WTC11 (cell line): ENCODE results near the gene NSFL1C. TPM values are rescaled to one million over a fixed set of nuclear protein-coding genes. Genes with fewer than 3 reads are reported as not detected.

ENCODE experiments used
- ATAC-seq: fragments of 200-7000 bp; cut with Tn5 transposase; 2 replicates; pipeline ENCODE4 v1.10.0; 2021; ENCODE audit warnings: mild to moderate bottlenecking, moderate library complexity
- CTCF ChIA-PET: fragments of 300-600 bp; sonication (Branson Sonifier 250); formaldehyde crosslinking; loops from one replicate; lab custom pipeline; 2021; ENCODE audit warnings: antibody characterized with exemption; lab: Charles Lee
- POLR2A ChIA-PET: fragments of 350-600 bp; sonication (Branson Sonifier 250); formaldehyde crosslinking; loops from one replicate; lab custom pipeline; 2021; ENCODE audit warnings: antibody characterized with exemption; lab: Charles Lee
- DNase-seq: peaks from one replicate; pipeline ENCODE4 v3.0.0; 2021; ENCODE audit warnings: low spot score
- H3K27ac Mint-ChIP-seq: 2 replicates; pipeline ENCODE4 v1.8.0; 2021; ENCODE audit warnings: mixed read lengths
- H3K27me3 Mint-ChIP-seq: 2 replicates; pipeline ENCODE4 v1.8.0; 2021; ENCODE audit warnings: low read depth, mild to moderate bottlenecking, moderate library complexity, mixed read lengths
- H3K36me3 Mint-ChIP-seq: 2 replicates; pipeline ENCODE4 v1.8.0; 2021; ENCODE audit warnings: mixed read lengths
- H3K4me1 Mint-ChIP-seq: 2 replicates; pipeline ENCODE4 v1.8.0; 2022; ENCODE audit warnings: mixed read lengths
- H3K4me3 Mint-ChIP-seq: 2 replicates; pipeline ENCODE4 v1.8.0; 2021; ENCODE audit warnings: mild to moderate bottlenecking, moderate library complexity, mixed read lengths
- H3K9me3 Mint-ChIP-seq: 2 replicates; pipeline ENCODE4 v1.8.0; 2021; ENCODE audit warnings: mixed read lengths
- CDX4 ChIP-seq: fragments of 250-450 bp; sonication (Bioruptor Pico); IDR thresholded peaks from 2 replicates; pipeline ENCODE4 v1.9.0; 2021; ENCODE audit warnings: moderate library complexity, mild to moderate bottlenecking, inconsistent platforms, borderline replicate concordance
- CREB1 ChIP-seq: sonication (generic); formaldehyde crosslinking; IDR thresholded peaks from 2 replicates; pipeline ENCODE4 v1.8.0; 2023; ENCODE audit warnings: mild to moderate bottlenecking, missing genetic modification reagents
- CREM ChIP-seq: sonication (generic); formaldehyde crosslinking; IDR thresholded peaks from 2 replicates; pipeline ENCODE4 v1.8.1; 2022; ENCODE audit warnings: mild to moderate bottlenecking, missing genetic modification reagents, moderate library complexity
- ESRRA ChIP-seq: sonication (generic); formaldehyde crosslinking; IDR thresholded peaks from 2 replicates; pipeline ENCODE4 v1.8.1; 2022; ENCODE audit warnings: mild to moderate bottlenecking, missing genetic modification reagents, borderline replicate concordance
- FOXK1 ChIP-seq: sonication (generic); formaldehyde crosslinking; IDR thresholded peaks from 2 replicates; pipeline ENCODE4 v1.8.0; 2022; ENCODE audit warnings: mild to moderate bottlenecking, moderate library complexity, missing genetic modification reagents
- GRHL2 ChIP-seq: fragments of 250-450 bp; sonication (Bioruptor Pico); IDR thresholded peaks from 2 replicates; pipeline ENCODE4 v1.8.0; 2022; ENCODE audit warnings: mild to moderate bottlenecking, moderate library complexity; ENCODE audit not compliant: insufficient replicate concordance, severe bottlenecking
- GTF2I ChIP-seq: fragments of 250-450 bp; sonication (Bioruptor Pico); conservative IDR thresholded peaks from 2 replicates; pipeline ENCODE4 v1.4.0; 2021; ENCODE audit warnings: mild to moderate bottlenecking
- IRF1 ChIP-seq: sonication (generic); formaldehyde crosslinking; IDR thresholded peaks from 2 replicates; pipeline ENCODE4 v1.8.0; 2023; ENCODE audit warnings: missing genetic modification reagents
- JAZF1 ChIP-seq: fragments of 250-450 bp; sonication (Bioruptor Pico); IDR thresholded peaks from 2 replicates; pipeline ENCODE4 v1.9.0; 2021; ENCODE audit warnings: moderate library complexity, mild to moderate bottlenecking, inconsistent platforms
- NFATC4 ChIP-seq: fragments of 250-450 bp; sonication (Bioruptor Pico); IDR thresholded peaks from 2 replicates; pipeline ENCODE4 v1.9.0; 2021; ENCODE audit warnings: mild to moderate bottlenecking
- NFYB ChIP-seq: sonication (generic); formaldehyde crosslinking; conservative IDR thresholded peaks from 2 replicates; pipeline ENCODE4 v1.8.0; 2022; ENCODE audit warnings: low read depth, missing genetic modification reagents
- NR2C2 ChIP-seq: sonication (generic); formaldehyde crosslinking; IDR thresholded peaks from 2 replicates; pipeline ENCODE4 v1.8.0; 2022; ENCODE audit warnings: mild to moderate bottlenecking, missing genetic modification reagents
- RELA ChIP-seq: sonication (generic); formaldehyde crosslinking; IDR thresholded peaks from 2 replicates; pipeline ENCODE4 v1.8.1; 2022; ENCODE audit warnings: missing genetic modification reagents, mild to moderate bottlenecking, borderline replicate concordance
- SP1 ChIP-seq: sonication (generic); formaldehyde crosslinking; conservative IDR thresholded peaks from 2 replicates; pipeline ENCODE4 v1.8.1; 2022; ENCODE audit warnings: missing genetic modification reagents
- TEAD4 ChIP-seq: sonication (generic); formaldehyde crosslinking; IDR thresholded peaks from 2 replicates; pipeline ENCODE4 v1.8.0; 2022; ENCODE audit warnings: mild to moderate bottlenecking, missing genetic modification reagents
- USF2 ChIP-seq: sonication (generic); formaldehyde crosslinking; IDR thresholded peaks from 2 replicates; pipeline ENCODE4 v1.8.1; 2023; ENCODE audit warnings: mild to moderate bottlenecking, missing genetic modification reagents, moderate library complexity
- ZNF232 ChIP-seq: sonication (generic); formaldehyde crosslinking; IDR thresholded peaks from 2 replicates; pipeline ENCODE4 v1.8.0; 2022; ENCODE audit warnings: mild to moderate bottlenecking, missing genetic modification reagents
- ZNF317 ChIP-seq: sonication (generic); formaldehyde crosslinking; IDR thresholded peaks from 2 replicates; pipeline ENCODE4 v1.8.1; 2023; ENCODE audit warnings: low read depth, mild to moderate bottlenecking, moderate library complexity, missing genetic modification reagents, borderline replicate concordance
- ZNF396 ChIP-seq: fragments of 250-450 bp; sonication (Bioruptor Pico); IDR thresholded peaks from 2 replicates; pipeline ENCODE4 v1.8.0; 2021; ENCODE audit warnings: mild to moderate bottlenecking, moderate library complexity, borderline replicate concordance
- ZNF425 ChIP-seq: fragments of 250-450 bp; sonication (Bioruptor Pico); conservative IDR thresholded peaks from 2 replicates; pipeline ENCODE4 v1.9.0; 2021; ENCODE audit warnings: mild to moderate bottlenecking
- ZNF671 ChIP-seq: fragments of 250-450 bp; sonication (Bioruptor Pico); IDR thresholded peaks from 2 replicates; pipeline ENCODE4 v1.8.0; 2021; ENCODE audit warnings: mild to moderate bottlenecking
- total RNA-seq: library from RNA; stranded (reverse); gene quantifications from 3 replicates; pipeline ENCODE4 v1.2.3, GENCODE V29; 2021
- TF ChIP-seq, protein P1 (sequence below): sonication (generic); formaldehyde crosslinking; IDR thresholded peaks from 2 replicates; pipeline ENCODE4 v1.8.1; 2023; ENCODE audit warnings: mild to moderate bottlenecking, missing genetic modification reagents
- TF ChIP-seq, protein P2 (sequence below): sonication (generic); formaldehyde crosslinking; IDR thresholded peaks from 2 replicates; pipeline ENCODE4 v1.8.0; 2022; ENCODE audit warnings: mild to moderate bottlenecking, missing genetic modification reagents

NSFL1C gene
- total RNA-seq, 1 experiment from 2014 or later = 85.5 TPM

DNA sequence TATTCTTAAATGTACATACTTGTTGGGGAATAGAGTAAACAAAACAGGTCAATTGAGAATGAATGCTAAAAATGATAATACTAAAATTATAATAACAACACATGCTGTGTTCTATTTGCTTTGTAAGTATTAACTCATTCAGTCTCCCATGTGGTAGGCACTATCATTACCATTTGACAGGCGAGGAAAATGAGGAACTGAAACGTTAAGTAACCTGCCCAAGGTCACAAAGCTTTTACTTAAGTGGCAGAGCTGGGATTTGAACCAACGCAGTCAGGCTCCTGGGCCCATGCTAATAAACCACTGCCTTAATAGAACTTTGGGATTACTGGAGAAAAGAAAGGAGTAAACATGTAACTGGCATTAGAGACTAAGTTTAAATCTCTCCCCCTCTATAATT is 3.8 kb downstream of the NSFL1C start:
- ATAC-seq (no peak), DNase-seq (no peak)
- Mint-ChIP-seq H3K9me3 (no peaks in the 10 kb centered on the region), H3K27me3 (no peaks in the 10 kb centered on the region; the same call in 1 of the 2 replicates), H3K4me3 (no peak overlapping the region), H3K4me1 (peaks cover 17% of the 10 kb centered on the region), H3K27ac (no peak overlapping the region), H3K36me3 (peaks cover 31% of the 10 kb centered on the region)
- TF ChIP-seq FOXK1 (CRISPR knock-in tag) (no peak), ZNF232 (no peak), NFATC4 (no peak)
- TF ChIP-seq, protein P1, sequence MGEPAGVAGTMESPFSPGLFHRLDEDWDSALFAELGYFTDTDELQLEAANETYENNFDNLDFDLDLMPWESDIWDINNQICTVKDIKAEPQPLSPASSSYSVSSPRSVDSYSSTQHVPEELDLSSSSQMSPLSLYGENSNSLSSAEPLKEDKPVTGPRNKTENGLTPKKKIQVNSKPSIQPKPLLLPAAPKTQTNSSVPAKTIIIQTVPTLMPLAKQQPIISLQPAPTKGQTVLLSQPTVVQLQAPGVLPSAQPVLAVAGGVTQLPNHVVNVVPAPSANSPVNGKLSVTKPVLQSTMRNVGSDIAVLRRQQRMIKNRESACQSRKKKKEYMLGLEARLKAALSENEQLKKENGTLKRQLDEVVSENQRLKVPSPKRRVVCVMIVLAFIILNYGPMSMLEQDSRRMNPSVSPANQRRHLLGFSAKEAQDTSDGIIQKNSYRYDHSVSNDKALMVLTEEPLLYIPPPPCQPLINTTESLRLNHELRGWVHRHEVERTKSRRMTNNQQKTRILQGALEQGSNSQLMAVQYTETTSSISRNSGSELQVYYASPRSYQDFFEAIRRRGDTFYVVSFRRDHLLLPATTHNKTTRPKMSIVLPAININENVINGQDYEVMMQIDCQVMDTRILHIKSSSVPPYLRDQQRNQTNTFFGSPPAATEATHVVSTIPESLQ (CRISPR knock-in tag) = no peak
- CTCF ChIA-PET = no interaction called here
- POLR2A ChIA-PET = interaction anchor here (0.7 kb wide), 1 partner anchor 1120 kb away, joined by 3 read pairs; no protein-coding TSS in a partner anchor

DNA sequence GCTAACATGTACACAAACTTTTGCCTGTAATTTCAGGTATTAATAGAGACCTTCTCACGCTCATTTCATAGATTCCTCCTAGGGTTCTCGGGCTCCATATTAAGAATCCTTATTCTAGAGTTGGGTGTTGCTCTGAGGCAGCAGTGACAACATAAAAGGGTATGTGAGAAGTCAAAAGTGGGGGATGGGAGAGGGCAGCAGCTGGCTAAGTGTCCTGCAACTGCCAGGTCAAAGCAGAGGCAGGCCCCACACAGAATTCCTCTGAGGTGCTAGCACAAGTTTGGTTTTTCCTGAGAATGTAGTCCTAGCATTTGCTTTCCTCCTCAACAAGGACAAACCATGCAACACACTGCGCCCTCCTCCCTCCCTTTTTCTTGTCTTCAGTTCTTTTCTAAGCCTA is 4.6 kb downstream of the NSFL1C start:
- Mint-ChIP-seq H3K4me3 (no peak overlapping the region), H3K27ac (no peak overlapping the region), H3K27me3 (no peaks in the 10 kb centered on the region), H3K9me3 (no peaks in the 10 kb centered on the region), H3K4me1 (peaks cover 8% of the 10 kb centered on the region), H3K36me3 (peaks cover 38% of the 10 kb centered on the region)
- ChIA-PET CTCF (interaction anchor here (0.6 kb wide), 1 partner anchor 744 kb away, joined by 3 read pairs; no protein-coding TSS in a partner anchor), POLR2A (no interaction called here)
- TF ChIP-seq FOXK1 (CRISPR knock-in tag) = no peak
- TF ChIP-seq GTF2I (CRISPR knock-in tag) = no peak
- no peak for TF ChIP-seq SP1 (CRISPR knock-in tag)
- TF ChIP-seq TEAD4 (CRISPR knock-in tag) = no peak
- no peak for TF ChIP-seq ESRRA (CRISPR knock-in tag)
- TF ChIP-seq CREM (CRISPR knock-in tag) = no peak
- TF ChIP-seq ZNF396 (CRISPR knock-in tag) = no peak
- DNase-seq (no peak), ATAC-seq (no peak)

GRCh38 chr20:1460275-1460674 is 6.4 kb downstream of the NSFL1C start:
- H3K27ac Mint-ChIP-seq = no peak overlapping the region
- no peaks in the 10 kb centered on the region for H3K27me3 Mint-ChIP-seq
- POLR2A ChIA-PET = no interaction called here
- ATAC-seq (no peak), DNase-seq (no peak)
- H3K9me3 Mint-ChIP-seq = no peaks in the 10 kb centered on the region
- CTCF ChIA-PET = interaction anchor here (1.1 kb wide), 1 partner anchor 44 kb away, joined by 3 read pairs; no protein-coding TSS in a partner anchor
- H3K36me3 Mint-ChIP-seq = peaks cover 42% of the 10 kb centered on the region
- TF ChIP-seq ZNF425 = no peak
- no peak for TF ChIP-seq CDX4 (CRISPR knock-in tag)
- TF ChIP-seq ZNF671 (CRISPR knock-in tag) = no peak
- TF ChIP-seq ZNF232 = no peak
- TF ChIP-seq RELA (CRISPR knock-in tag) = no peak
- no peak for TF ChIP-seq IRF1 (CRISPR knock-in tag)
- no peak for TF ChIP-seq NR2C2 (CRISPR knock-in tag)
- TF ChIP-seq, protein P2, sequence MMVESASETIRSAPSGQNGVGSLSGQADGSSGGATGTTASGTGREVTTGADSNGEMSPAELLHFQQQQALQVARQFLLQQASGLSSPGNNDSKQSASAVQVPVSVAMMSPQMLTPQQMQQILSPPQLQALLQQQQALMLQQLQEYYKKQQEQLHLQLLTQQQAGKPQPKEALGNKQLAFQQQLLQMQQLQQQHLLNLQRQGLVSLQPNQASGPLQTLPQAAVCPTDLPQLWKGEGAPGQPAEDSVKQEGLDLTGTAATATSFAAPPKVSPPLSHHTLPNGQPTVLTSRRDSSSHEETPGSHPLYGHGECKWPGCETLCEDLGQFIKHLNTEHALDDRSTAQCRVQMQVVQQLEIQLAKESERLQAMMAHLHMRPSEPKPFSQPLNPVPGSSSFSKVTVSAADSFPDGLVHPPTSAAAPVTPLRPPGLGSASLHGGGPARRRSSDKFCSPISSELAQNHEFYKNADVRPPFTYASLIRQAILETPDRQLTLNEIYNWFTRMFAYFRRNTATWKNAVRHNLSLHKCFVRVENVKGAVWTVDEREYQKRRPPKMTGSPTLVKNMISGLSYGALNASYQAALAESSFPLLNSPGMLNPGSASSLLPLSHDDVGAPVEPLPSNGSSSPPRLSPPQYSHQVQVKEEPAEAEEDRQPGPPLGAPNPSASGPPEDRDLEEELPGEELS (CRISPR knock-in tag) = no peak
- TF ChIP-seq JAZF1 = no peak
- no peak for TF ChIP-seq ZNF317 (CRISPR knock-in tag)
- TF ChIP-seq GRHL2 (CRISPR knock-in tag) = no peak
- no peak for TF ChIP-seq CREB1 (CRISPR knock-in tag)
- no peak for TF ChIP-seq NFYB (CRISPR knock-in tag)
- TF ChIP-seq TEAD4 (CRISPR knock-in tag) = no peak
- TF ChIP-seq USF2 (CRISPR knock-in tag) = no peak
- peaks cover under 1% of the 10 kb centered on the region; the same call in 1 of the 2 replicates for H3K4me1 Mint-ChIP-seq
- no peak overlapping the region for H3K4me3 Mint-ChIP-seq
